ENCODE data around the gene PRPF38B. TPM values are rescaled to one million over a fixed set of nuclear protein-coding genes. Genes with fewer than 3 reads are reported as not detected.

The PRPF38B gene
- total and polyA plus RNA-seq, 9 of the 15 experiments (the other 6 are each of a cell fraction or from before 2014, with no cell fraction given), result 25.3 to 85.5 (median 66.4) TPM

DNA sequence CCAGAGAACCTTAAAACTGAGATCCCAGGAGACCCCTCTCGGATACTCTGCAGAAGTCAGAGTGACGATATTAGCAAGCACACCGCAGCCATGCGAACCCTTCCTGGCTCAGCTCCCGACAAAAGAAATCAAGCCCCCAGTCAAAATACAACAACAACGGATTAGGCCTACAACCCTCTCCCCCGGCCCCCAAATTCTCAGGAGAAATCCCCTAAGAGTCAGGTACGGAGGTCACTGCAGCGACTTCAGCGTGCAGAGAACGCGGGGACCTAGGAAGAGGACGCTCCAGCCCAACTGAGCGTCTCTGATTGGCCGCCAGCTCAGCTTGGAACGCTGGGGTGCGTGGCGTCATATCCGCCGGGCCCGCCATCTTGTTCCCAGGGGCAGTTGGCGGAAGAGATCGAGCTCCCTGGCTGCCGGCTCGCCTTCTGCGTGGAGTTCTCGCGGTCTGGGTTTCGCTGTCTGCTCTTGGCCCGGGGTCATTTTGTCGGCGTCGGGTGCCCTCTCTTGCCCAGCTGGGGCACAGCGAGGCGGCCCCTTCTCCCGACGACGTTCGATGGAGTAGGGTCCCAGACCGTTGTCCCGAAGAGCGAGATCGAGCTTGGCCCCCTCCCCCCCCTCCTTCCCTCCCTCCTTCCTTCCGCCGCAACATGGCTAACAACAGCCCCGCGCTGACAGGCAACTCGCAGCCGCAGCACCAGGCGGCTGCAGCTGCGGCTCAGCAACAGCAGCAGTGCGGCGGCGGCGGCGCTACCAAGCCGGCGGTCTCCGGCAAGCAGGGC, at the start of gene PRPF38B (continued):
- peak; percentile 18; the same call in 1 of the 2 replicates for TF ChIP-seq FOXK1 (CRISPR knock-in tag; IDR thresholded peaks at IDR 0.05; ENCODE audit: borderline replicate concordance)
- TF ChIP-seq, protein P1, sequence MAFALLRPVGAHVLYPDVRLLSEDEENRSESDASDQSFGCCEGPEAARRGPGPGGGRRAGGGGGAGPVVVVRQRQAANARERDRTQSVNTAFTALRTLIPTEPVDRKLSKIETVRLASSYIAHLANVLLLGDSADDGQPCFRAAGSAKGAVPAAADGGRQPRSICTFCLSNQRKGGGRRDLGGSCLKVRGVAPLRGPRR (CRISPR knock-in tag; IDR thresholded peaks at IDR 0.05), result no peak
- TF ChIP-seq NFYB (IDR thresholded peaks at IDR 0.05; ENCODE audit: extremely low read depth, insufficient read length), result peak; percentile 20
- TF ChIP-seq, protein P2, sequence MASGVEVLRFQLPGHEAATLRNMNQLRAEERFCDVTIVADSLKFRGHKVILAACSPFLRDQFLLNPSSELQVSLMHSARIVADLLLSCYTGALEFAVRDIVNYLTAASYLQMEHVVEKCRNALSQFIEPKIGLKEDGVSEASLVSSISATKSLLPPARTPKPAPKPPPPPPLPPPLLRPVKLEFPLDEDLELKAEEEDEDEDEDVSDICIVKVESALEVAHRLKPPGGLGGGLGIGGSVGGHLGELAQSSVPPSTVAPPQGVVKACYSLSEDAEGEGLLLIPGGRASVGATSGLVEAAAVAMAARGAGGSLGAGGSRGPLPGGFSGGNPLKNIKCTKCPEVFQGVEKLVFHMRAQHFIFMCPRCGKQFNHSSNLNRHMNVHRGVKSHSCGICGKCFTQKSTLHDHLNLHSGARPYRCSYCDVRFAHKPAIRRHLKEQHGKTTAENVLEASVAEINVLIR (CRISPR knock-in tag; IDR thresholded peaks at IDR 0.05), result peak; percentile 87
- TF ChIP-seq TRIM24 (IDR thresholded peaks at IDR 0.05), result peak in 1 of 2 experiments; percentile 39; a peak in 1 of 4 replicates
- TF ChIP-seq GTF2E2 (tag; IDR thresholded peaks at IDR 0.05), result peak; percentile 96
- TF ChIP-seq NCOR1 (IDR thresholded peaks at IDR 0.05), result peak; percentile 48
- TF ChIP-seq, protein P3, sequence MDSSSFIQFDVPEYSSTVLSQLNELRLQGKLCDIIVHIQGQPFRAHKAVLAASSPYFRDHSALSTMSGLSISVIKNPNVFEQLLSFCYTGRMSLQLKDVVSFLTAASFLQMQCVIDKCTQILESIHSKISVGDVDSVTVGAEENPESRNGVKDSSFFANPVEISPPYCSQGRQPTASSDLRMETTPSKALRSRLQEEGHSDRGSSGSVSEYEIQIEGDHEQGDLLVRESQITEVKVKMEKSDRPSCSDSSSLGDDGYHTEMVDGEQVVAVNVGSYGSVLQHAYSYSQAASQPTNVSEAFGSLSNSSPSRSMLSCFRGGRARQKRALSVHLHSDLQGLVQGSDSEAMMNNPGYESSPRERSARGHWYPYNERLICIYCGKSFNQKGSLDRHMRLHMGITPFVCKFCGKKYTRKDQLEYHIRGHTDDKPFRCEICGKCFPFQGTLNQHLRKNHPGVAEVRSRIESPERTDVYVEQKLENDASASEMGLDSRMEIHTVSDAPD (CRISPR knock-in tag; IDR thresholded peaks at IDR 0.05), result no peak
- peak; percentile 73 for TF ChIP-seq HCFC1 (IDR thresholded peaks at IDR 0.05; ENCODE audit: low read depth, low read length)
- peak; percentile 96 for TF ChIP-seq KAT7 (CRISPR knock-in tag; IDR thresholded peaks at IDR 0.05; ENCODE audit: borderline replicate concordance)
- TF ChIP-seq PML (IDR thresholded peaks at IDR 0.05; ENCODE audit: low read length), result peak; percentile 95
- peak; percentile 96 for TF ChIP-seq CBX1 (IDR thresholded peaks at IDR 0.05; ENCODE audit: low read depth)
- TF ChIP-seq, protein P4, sequence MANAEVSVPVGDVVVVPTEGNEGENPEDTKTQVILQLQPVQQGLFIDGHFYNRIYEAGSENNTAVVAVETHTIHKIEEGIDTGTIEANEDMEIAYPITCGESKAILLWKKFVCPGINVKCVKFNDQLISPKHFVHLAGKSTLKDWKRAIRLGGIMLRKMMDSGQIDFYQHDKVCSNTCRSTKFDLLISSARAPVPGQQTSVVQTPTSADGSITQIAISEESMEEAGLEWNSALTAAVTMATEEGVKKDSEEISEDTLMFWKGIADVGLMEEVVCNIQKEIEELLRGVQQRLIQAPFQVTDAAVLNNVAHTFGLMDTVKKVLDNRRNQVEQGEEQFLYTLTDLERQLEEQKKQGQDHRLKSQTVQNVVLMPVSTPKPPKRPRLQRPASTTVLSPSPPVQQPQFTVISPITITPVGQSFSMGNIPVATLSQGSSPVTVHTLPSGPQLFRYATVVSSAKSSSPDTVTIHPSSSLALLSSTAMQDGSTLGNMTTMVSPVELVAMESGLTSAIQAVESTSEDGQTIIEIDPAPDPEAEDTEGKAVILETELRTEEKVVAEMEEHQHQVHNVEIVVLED (CRISPR knock-in tag; IDR thresholded peaks at IDR 0.05), result peak; percentile 29; the same call in 1 of the 2 replicates
- TF ChIP-seq, protein P5, sequence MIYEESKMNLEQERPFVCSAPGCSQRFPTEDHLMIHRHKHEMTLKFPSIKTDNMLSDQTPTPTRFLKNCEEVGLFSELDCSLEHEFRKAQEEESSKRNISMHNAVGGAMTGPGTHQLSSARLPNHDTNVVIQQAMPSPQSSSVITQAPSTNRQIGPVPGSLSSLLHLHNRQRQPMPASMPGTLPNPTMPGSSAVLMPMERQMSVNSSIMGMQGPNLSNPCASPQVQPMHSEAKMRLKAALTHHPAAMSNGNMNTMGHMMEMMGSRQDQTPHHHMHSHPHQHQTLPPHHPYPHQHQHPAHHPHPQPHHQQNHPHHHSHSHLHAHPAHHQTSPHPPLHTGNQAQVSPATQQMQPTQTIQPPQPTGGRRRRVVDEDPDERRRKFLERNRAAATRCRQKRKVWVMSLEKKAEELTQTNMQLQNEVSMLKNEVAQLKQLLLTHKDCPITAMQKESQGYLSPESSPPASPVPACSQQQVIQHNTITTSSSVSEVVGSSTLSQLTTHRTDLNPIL (CRISPR knock-in tag; IDR thresholded peaks at IDR 0.05), result no peak
- TF ChIP-seq SIX5 (IDR thresholded peaks at IDR 0.05; ENCODE audit: borderline replicate concordance in 1 of 2, insufficient read depth in 1 of 2, low read depth in 1 of 2, low read length in 2 of 2), result no peak
- TF ChIP-seq, protein P6, sequence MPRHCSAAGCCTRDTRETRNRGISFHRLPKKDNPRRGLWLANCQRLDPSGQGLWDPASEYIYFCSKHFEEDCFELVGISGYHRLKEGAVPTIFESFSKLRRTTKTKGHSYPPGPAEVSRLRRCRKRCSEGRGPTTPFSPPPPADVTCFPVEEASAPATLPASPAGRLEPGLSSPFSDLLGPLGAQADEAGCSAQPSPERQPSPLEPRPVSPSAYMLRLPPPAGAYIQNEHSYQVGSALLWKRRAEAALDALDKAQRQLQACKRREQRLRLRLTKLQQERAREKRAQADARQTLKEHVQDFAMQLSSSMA (CRISPR knock-in tag; IDR thresholded peaks at IDR 0.05), result no peak
- TF ChIP-seq ETV6 (IDR thresholded peaks at IDR 0.05; ENCODE audit: borderline replicate concordance in 1 of 2, low read depth in 2 of 2, low read length in 1 of 2), result 0 out of 4 replicates have a peak, but pooled peaks of 1 of the 2 experiments have one; percentile 29
- TF ChIP-seq ETV6 (CRISPR knock-in tag; IDR thresholded peaks at IDR 0.05; ENCODE audit: borderline replicate concordance), result no peak
- TF ChIP-seq MBD2 (IDR thresholded peaks at IDR 0.05; ENCODE audit: borderline replicate concordance, low read depth), result peak; percentile 89
- TF ChIP-seq EP400 (IDR thresholded peaks at IDR 0.05), result peak; percentile 98
- TF ChIP-seq PHB2 (IDR thresholded peaks at IDR 0.05; ENCODE audit: low read depth), result no peak
- no peak for TF ChIP-seq MIER1 (IDR thresholded peaks at IDR 0.05; ENCODE audit: low read depth)

Data from K562 (cell line).